ENCODE results near the gene RPRD1B.

- TF ChIP-seq, protein P1, sequence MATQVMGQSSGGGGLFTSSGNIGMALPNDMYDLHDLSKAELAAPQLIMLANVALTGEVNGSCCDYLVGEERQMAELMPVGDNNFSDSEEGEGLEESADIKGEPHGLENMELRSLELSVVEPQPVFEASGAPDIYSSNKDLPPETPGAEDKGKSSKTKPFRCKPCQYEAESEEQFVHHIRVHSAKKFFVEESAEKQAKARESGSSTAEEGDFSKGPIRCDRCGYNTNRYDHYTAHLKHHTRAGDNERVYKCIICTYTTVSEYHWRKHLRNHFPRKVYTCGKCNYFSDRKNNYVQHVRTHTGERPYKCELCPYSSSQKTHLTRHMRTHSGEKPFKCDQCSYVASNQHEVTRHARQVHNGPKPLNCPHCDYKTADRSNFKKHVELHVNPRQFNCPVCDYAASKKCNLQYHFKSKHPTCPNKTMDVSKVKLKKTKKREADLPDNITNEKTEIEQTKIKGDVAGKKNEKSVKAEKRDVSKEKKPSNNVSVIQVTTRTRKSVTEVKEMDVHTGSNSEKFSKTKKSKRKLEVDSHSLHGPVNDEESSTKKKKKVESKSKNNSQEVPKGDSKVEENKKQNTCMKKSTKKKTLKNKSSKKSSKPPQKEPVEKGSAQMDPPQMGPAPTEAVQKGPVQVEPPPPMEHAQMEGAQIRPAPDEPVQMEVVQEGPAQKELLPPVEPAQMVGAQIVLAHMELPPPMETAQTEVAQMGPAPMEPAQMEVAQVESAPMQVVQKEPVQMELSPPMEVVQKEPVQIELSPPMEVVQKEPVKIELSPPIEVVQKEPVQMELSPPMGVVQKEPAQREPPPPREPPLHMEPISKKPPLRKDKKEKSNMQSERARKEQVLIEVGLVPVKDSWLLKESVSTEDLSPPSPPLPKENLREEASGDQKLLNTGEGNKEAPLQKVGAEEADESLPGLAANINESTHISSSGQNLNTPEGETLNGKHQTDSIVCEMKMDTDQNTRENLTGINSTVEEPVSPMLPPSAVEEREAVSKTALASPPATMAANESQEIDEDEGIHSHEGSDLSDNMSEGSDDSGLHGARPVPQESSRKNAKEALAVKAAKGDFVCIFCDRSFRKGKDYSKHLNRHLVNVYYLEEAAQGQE (IDR thresholded peaks at IDR 0.05; ENCODE audit: unreplicated experiment): no peak
- TF ChIP-seq EZH2 (IDR thresholded peaks at IDR 0.05; ENCODE audit: low read depth, unreplicated experiment) (no peak), CTCF (conservative IDR thresholded peaks at IDR 0.05; ENCODE audit: low read depth in 2 of 2) (peak; percentile 49 to 59), POLR2AphosphoS5 (IDR thresholded peaks at IDR 0.05; ENCODE audit: low read depth) (no peak), EZH2phosphoT487 (IDR thresholded peaks at IDR 0.05; ENCODE audit: unreplicated experiment) (no peak), JUNB (IDR thresholded peaks at IDR 0.05; ENCODE audit: unreplicated experiment) (no peak), CREB1 (CRISPR knock-in tag; IDR thresholded peaks at IDR 0.05; ENCODE audit: low read depth) (no peak)
- TF ChIP-seq, protein P2, sequence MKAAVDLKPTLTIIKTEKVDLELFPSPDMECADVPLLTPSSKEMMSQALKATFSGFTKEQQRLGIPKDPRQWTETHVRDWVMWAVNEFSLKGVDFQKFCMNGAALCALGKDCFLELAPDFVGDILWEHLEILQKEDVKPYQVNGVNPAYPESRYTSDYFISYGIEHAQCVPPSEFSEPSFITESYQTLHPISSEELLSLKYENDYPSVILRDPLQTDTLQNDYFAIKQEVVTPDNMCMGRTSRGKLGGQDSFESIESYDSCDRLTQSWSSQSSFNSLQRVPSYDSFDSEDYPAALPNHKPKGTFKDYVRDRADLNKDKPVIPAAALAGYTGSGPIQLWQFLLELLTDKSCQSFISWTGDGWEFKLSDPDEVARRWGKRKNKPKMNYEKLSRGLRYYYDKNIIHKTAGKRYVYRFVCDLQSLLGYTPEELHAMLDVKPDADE (IDR thresholded peaks at IDR 0.05): no peak
Observed at GRCh38 chr20:37992802-37993409, 40.6 kb upstream of the RPRD1B start.
